ENCODE measurements around the gene ANKHD1. TPM values are rescaled to one million over a fixed set of nuclear protein-coding genes. Genes with fewer than 3 reads are reported as not detected.

The ANKHD1 gene
- total RNA-seq, 1 experiment from 2014 or later = 140 TPM

DNA sequence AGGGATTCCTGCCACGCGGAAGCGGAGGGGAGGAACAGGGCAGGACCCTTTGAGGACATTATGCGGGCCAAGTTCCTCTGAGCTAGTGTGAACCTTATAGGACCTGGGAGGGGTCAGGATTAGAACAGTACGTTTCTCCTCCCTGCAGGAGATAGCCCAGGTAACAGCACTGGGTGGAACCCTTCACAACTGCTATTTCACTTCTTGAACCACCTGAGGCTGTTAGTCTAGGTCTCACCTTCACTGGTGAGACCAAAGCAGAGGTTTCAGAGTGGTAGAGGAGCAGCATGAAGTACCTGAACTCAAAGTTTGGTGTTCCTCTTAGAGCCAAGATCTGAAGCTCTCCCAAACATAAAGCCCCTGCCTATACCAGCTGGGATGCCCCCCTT is 146.7 kb downstream of the ANKHD1 start:
- ChIA-PET POLR2A (interaction anchor here (0.5 to 1.1 kb wide), 2 partner anchors 8 to 133 kb away, joined by 3 to 6 read pairs; no protein-coding TSS in a partner anchor), CTCF (no interaction called here)
- H3K27ac ChIP-seq (ENCODE audit: low read length) = peak overlapping the region; percentile 76
- ATAC-seq = peak; percentile 23
- intact Hi-C loops (cut with micrococcal nuclease; ENCODE audit: unreplicated experiment) (no loop called here), in situ Hi-C loops (cut with HindIII; ENCODE audit: low pct_unique_long_range_greater_than_20kb, low sequenced_read_pairs) (no loop called here)
- H3K4me3 ChIP-seq (ENCODE audit: low read depth in 2 of 2, low read length in 2 of 2) = peak overlapping the region; percentile 25 to 53
- no peaks in the 10 kb centered on the region for H3K9me3 ChIP-seq (ENCODE audit: control insufficient read depth, insufficient read depth, low read depth, low read length)
- peaks cover 34% of the 10 kb centered on the region for H3K4me1 ChIP-seq (ENCODE audit: control insufficient read depth, insufficient read depth, low read length)
- TF ChIP-seq, protein P1, sequence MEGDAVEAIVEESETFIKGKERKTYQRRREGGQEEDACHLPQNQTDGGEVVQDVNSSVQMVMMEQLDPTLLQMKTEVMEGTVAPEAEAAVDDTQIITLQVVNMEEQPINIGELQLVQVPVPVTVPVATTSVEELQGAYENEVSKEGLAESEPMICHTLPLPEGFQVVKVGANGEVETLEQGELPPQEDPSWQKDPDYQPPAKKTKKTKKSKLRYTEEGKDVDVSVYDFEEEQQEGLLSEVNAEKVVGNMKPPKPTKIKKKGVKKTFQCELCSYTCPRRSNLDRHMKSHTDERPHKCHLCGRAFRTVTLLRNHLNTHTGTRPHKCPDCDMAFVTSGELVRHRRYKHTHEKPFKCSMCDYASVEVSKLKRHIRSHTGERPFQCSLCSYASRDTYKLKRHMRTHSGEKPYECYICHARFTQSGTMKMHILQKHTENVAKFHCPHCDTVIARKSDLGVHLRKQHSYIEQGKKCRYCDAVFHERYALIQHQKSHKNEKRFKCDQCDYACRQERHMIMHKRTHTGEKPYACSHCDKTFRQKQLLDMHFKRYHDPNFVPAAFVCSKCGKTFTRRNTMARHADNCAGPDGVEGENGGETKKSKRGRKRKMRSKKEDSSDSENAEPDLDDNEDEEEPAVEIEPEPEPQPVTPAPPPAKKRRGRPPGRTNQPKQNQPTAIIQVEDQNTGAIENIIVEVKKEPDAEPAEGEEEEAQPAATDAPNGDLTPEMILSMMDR (IDR thresholded peaks at IDR 0.05) = no peak
- TF ChIP-seq POLR2AphosphoS5 (IDR thresholded peaks at IDR 0.05; ENCODE audit: low read depth, low read length) (no peak), TCF7L2 (IDR thresholded peaks at IDR 0.05; ENCODE audit: low read depth, low read length) (no peak), SIN3A (IDR thresholded peaks at IDR 0.05; ENCODE audit: borderline replicate concordance, insufficient read depth, low read depth, low read length) (no peak)
- TF ChIP-seq, protein P2, sequence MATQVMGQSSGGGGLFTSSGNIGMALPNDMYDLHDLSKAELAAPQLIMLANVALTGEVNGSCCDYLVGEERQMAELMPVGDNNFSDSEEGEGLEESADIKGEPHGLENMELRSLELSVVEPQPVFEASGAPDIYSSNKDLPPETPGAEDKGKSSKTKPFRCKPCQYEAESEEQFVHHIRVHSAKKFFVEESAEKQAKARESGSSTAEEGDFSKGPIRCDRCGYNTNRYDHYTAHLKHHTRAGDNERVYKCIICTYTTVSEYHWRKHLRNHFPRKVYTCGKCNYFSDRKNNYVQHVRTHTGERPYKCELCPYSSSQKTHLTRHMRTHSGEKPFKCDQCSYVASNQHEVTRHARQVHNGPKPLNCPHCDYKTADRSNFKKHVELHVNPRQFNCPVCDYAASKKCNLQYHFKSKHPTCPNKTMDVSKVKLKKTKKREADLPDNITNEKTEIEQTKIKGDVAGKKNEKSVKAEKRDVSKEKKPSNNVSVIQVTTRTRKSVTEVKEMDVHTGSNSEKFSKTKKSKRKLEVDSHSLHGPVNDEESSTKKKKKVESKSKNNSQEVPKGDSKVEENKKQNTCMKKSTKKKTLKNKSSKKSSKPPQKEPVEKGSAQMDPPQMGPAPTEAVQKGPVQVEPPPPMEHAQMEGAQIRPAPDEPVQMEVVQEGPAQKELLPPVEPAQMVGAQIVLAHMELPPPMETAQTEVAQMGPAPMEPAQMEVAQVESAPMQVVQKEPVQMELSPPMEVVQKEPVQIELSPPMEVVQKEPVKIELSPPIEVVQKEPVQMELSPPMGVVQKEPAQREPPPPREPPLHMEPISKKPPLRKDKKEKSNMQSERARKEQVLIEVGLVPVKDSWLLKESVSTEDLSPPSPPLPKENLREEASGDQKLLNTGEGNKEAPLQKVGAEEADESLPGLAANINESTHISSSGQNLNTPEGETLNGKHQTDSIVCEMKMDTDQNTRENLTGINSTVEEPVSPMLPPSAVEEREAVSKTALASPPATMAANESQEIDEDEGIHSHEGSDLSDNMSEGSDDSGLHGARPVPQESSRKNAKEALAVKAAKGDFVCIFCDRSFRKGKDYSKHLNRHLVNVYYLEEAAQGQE (IDR thresholded peaks at IDR 0.05; ENCODE audit: insufficient read depth in 1 of 2, low read depth in 2 of 2, low read length in 1 of 2) = no peak
- H3K36me3 ChIP-seq (ENCODE audit: control insufficient read depth, insufficient read depth, low read length) = peaks cover 10% of the 10 kb centered on the region; the same call in 1 of the 2 replicates
- no TSS peak for BruUV-seq (replicated peaks)
- DNase-seq (ENCODE audit: low read depth, low spot score) = no peak
- no peaks in the 10 kb centered on the region for H3K27me3 ChIP-seq (ENCODE audit: control insufficient read depth, insufficient read depth, low read length)

DNA sequence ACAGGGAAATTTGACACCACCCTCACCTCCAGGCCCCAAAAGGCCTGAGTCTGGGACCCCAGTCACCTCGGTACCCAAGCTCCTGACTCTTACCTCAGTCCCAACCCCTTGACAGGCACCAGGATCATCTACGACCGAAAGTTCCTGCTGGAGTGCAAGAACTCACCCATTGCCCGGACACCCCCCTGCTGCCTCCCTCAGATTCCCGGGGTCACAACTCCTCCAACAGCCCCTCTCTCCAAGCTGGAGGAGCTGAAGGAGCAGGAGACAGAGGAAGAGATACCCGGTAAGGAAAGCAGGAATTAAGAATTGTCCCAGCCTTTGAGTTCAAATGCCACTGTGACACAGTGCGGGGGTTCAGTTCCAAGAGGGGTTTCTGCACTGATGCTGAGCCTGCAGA is 147.2 kb downstream of the ANKHD1 start:
- BruUV-seq (replicated peaks) = no TSS peak
- intact Hi-C loops (cut with micrococcal nuclease; ENCODE audit: unreplicated experiment) (no loop called here), in situ Hi-C loops (cut with HindIII; ENCODE audit: low pct_unique_long_range_greater_than_20kb, low sequenced_read_pairs) (no loop called here)
- CTCF ChIA-PET = no interaction called here
- no peak for ATAC-seq
- no peak for DNase-seq (ENCODE audit: low read depth, low spot score)
- Histone ChIP-seq H3K27me3 (ENCODE audit: control insufficient read depth, insufficient read depth, low read length) (no peaks in the 10 kb centered on the region), H3K4me3 (ENCODE audit: low read depth in 2 of 2, low read length in 2 of 2) (no peak overlapping the region; a peak in 1 of 4 replicates), H3K4me1 (ENCODE audit: control insufficient read depth, insufficient read depth, low read length) (peaks cover 34% of the 10 kb centered on the region), H3K36me3 (ENCODE audit: control insufficient read depth, insufficient read depth, low read length) (peaks cover 10% of the 10 kb centered on the region; the same call in 1 of the 2 replicates), H3K27ac (ENCODE audit: low read length) (peak overlapping the region; percentile 76), H3K9me3 (ENCODE audit: control insufficient read depth, insufficient read depth, low read depth, low read length) (no peaks in the 10 kb centered on the region)
- TF ChIP-seq, protein P1 (IDR thresholded peaks at IDR 0.05) = no peak
- TF ChIP-seq TCF7L2 (IDR thresholded peaks at IDR 0.05; ENCODE audit: low read depth, low read length) (no peak), POLR2AphosphoS5 (IDR thresholded peaks at IDR 0.05; ENCODE audit: low read depth, low read length) (no peak; the same call in 1 of the 2 replicates), SIN3A (IDR thresholded peaks at IDR 0.05; ENCODE audit: borderline replicate concordance, insufficient read depth, low read depth, low read length) (no peak)
- TF ChIP-seq, protein P2 (IDR thresholded peaks at IDR 0.05; ENCODE audit: insufficient read depth in 1 of 2, low read depth in 2 of 2, low read length in 1 of 2) = no peak
- POLR2A ChIA-PET = interaction anchor here (1.1 kb wide), 1 partner anchor 8 kb away, joined by 6 read pairs; no protein-coding TSS in a partner anchor
